K562 (cell line): Measurements from ENCODE around the gene PPM1F. TPM values are rescaled to one million over a fixed set of nuclear protein-coding genes. Genes with fewer than 3 reads are reported as not detected.

Experiments used
- BHLHE40 ChIP-seq: IDR thresholded peaks from 2 replicates; pipeline ENCODE4 v1.6.1; 2011; ENCODE audit warnings: low read length, improper control_type of control experiment
- CBFB ChIP-seq: sonication (generic); formaldehyde crosslinking; IDR thresholded peaks from 2 replicates; pipeline ENCODE4 v1.4.0; 2020; ENCODE audit warnings: mild to moderate bottlenecking, missing genetic modification reagents
- CEBPG ChIP-seq, 3 experiments: fragments of 200-800 bp in 1 of 3; sonication (Bioruptor generic) in 1 of 3; sonication (generic) in 1 of 3; formaldehyde crosslinking in 1 of 3; IDR thresholded peaks in 2 of 3; conservative IDR thresholded peaks in 1 of 3; 2 replicates each; pipeline versions ENCODE4 v1.6.1 to v1.8.0; 2016 to 2022; ENCODE audit warnings: missing compliant biosample characterization in 2 of 3, missing genetic modification characterization in 2 of 3, mild to moderate bottlenecking in 1 of 3, missing genetic modification reagents in 1 of 3
- E2F3 ChIP-seq: fragments of 250-450 bp; sonication (Bioruptor Pico); IDR thresholded peaks from 2 replicates; pipeline ENCODE4 v1.4.0; 2020; ENCODE audit warnings: mild to moderate bottlenecking
- E2F5 ChIP-seq: sonication (generic); formaldehyde crosslinking; IDR thresholded peaks from 2 replicates; pipeline ENCODE4 v1.8.0; 2022; ENCODE audit warnings: mild to moderate bottlenecking, missing genetic modification reagents
- GATA2 ChIP-seq: sonication (generic); formaldehyde crosslinking; IDR thresholded peaks from 2 replicates; pipeline ENCODE4 v1.4.0; 2020; ENCODE audit warnings: mild to moderate bottlenecking, missing genetic modification reagents
- MAX ChIP-seq: sonication (generic); formaldehyde crosslinking; IDR thresholded peaks from 2 replicates; pipeline ENCODE4 v1.9.0; 2022; ENCODE audit warnings: mild to moderate bottlenecking, missing genetic modification reagents
- MITF ChIP-seq: IDR thresholded peaks from 2 replicates; pipeline ENCODE4 v1.6.1; 2014; ENCODE audit warnings: antibody characterized with exemption
- MLX ChIP-seq, 2 experiments: fragments of 450-650 bp in 1 of 2; sonication (generic) in 1 of 2; formaldehyde crosslinking; conservative IDR thresholded peaks; 2 replicates each; pipeline versions ENCODE4 v1.4.0 to v1.8.1; 2020 to 2022; ENCODE audit warnings: mild to moderate bottlenecking in 1 of 2, missing genetic modification reagents in 1 of 2
- PHF21A ChIP-seq: fragments of 450-650 bp; IDR thresholded peaks from 2 replicates; pipeline ENCODE4 v1.6.1; 2017; ENCODE audit warnings: low read depth, borderline replicate concordance
- RUNX1 ChIP-seq: sonication (generic); IDR thresholded peaks from 2 replicates; pipeline ENCODE4 v1.6.1; 2016; ENCODE audit warnings: antibody characterized with exemption, low read depth
- SIX5 ChIP-seq, 2 experiments: IDR thresholded peaks; 2 replicates each; pipeline ENCODE4 v1.6.1; 2011; ENCODE audit warnings: low read length in 2 of 2, borderline replicate concordance in 1 of 2, low read depth in 1 of 2, mild to moderate bottlenecking in 1 of 2, moderate library complexity in 1 of 2; ENCODE audit not compliant: insufficient read depth in 1 of 2
- STAG1 ChIP-seq: sonication (generic); formaldehyde crosslinking; IDR thresholded peaks from 2 replicates; pipeline ENCODE4 v1.5.0; 2020; ENCODE audit warnings: missing genetic modification reagents, borderline replicate concordance
- TFE3 ChIP-seq: fragments of 450-650 bp; formaldehyde crosslinking; IDR thresholded peaks from 2 replicates; pipeline ENCODE4 v1.4.0; 2020; ENCODE audit warnings: mild to moderate bottlenecking, mixed read lengths
- THRB ChIP-seq: fragments of 450-650 bp; formaldehyde crosslinking; conservative IDR thresholded peaks from 2 replicates; pipeline ENCODE4 v1.4.0; 2022; ENCODE audit warnings: mild to moderate bottlenecking, missing genetic modification characterization
- polyA plus RNA-seq, 8 experiments: library from polyadenylated mRNA; depleted of rRNA in 4 of 8; stranded (reverse) in 5 of 8; unstranded in 3 of 8; fragments of >200 nt; fragmentation: Nextera tagmentation in 2 of 8; fragmentation: Illumina TruSeq in 1 of 8; extraction: Ambion mirVana in 2 of 8; extraction: Trizol in 1 of 8; gene quantifications; 2 replicates each; pipeline versions ENCODE4 v1.2.1 to v1.2.3, GENCODE V29; 2011 to 2014; ENCODE audit warnings: inconsistent platforms in 1 of 8, missing spikeins in 1 of 8
- total RNA-seq, 7 experiments: library from RNA; depleted of rRNA in 6 of 7; stranded (reverse); fragments of >200 nt in 6 of 7; fragmentation: Illumina TruSeq in 2 of 7; extraction: Trizol in 2 of 7; gene quantifications; 2 replicates each; pipeline versions ENCODE4 v1.2.1 to v1.2.3, GENCODE V29; 2011 to 2021; ENCODE audit warnings: low replicate concordance in 1 of 7

PPM1F gene
- total and polyA plus RNA-seq, 9 of the 15 experiments (the other 6 are each of a cell fraction or from before 2014, with no cell fraction given): 2.1 to 159 (median 64.0) TPM

GRCh38 chr22:21902296-21903087, 50.2 kb downstream of the PPM1F start (continued):
- TF ChIP-seq MLX (CRISPR knock-in tag; conservative IDR thresholded peaks at IDR 0.05) (0 out of 4 replicates have a peak, but pooled peaks of 1 of the 2 experiments have one; percentile 54), CEBPG (CRISPR knock-in tag; IDR thresholded peaks at IDR 0.05) (peak; percentile 78), CEBPG (tag; conservative IDR thresholded peaks at IDR 0.05 in 1 of 2, IDR thresholded peaks at IDR 0.05 in 1 of 2) (peak; percentile 79 to 88), RUNX1 (0 out of 2 replicates have a peak, but pooled peaks have one; percentile 40), E2F3 (CRISPR knock-in tag) (no peak), TFE3 (no peak), SIX5 (IDR thresholded peaks at IDR 0.05; ENCODE audit: borderline replicate concordance in 1 of 2, insufficient read depth in 1 of 2, low read depth in 1 of 2, low read length in 2 of 2) (0 out of 4 replicates have a peak, but pooled peaks of 1 of the 2 experiments have one; percentile 10), BHLHE40 (peak; percentile 91), MAX (CRISPR knock-in tag) (peak; percentile 36; the same call in 1 of the 2 replicates), MITF (peak; percentile 35; the same call in 1 of the 2 replicates), CBFB (CRISPR knock-in tag) (0 out of 2 replicates have a peak, but pooled peaks have one; percentile 39), GATA2 (CRISPR knock-in tag) (0 out of 2 replicates have a peak, but pooled peaks have one; percentile 25), E2F5 (CRISPR knock-in tag) (0 out of 2 replicates have a peak, but pooled peaks have one; percentile 0), THRB (CRISPR knock-in tag) (peak; percentile 64; the same call in 1 of the 2 replicates), PHF21A (no peak), STAG1 (CRISPR knock-in tag) (peak; percentile 39; the same call in 1 of the 2 replicates)
